ENCODE data around the gene IL36RN. TPM values are rescaled to one million over a fixed set of nuclear protein-coding genes. Genes with fewer than 3 reads are reported as not detected.

The IL36RN gene
- total RNA-seq, 4 donors from 2014 or later = not detected

GRCh38 chr2:113091231-113091896 is 32.4 kb downstream of the IL36RN start:
- no peak for TF ChIP-seq CTCF (IDR thresholded peaks at IDR 0.05; ENCODE audit: low read depth)

GRCh38 chr2:113092864-113093612 is 34.0 kb downstream of the IL36RN start:
- TF ChIP-seq CTCF (IDR thresholded peaks at IDR 0.05; ENCODE audit: low read depth) = no peak

- no peak for TF ChIP-seq CTCF (IDR thresholded peaks at IDR 0.05; ENCODE audit: low read depth)
These were observed 34.6 kb downstream of the IL36RN start for GRCh38 chr2:113093613-113093977.

- TF ChIP-seq CTCF (IDR thresholded peaks at IDR 0.05; ENCODE audit: low read depth) = no peak
These were observed 39.0 kb downstream of the IL36RN start for GRCh38 chr2:113098041-113098440.

GRCh38 chr2:113098532-113098931 is 39.5 kb downstream of the IL36RN start:
- no peak for TF ChIP-seq CTCF (IDR thresholded peaks at IDR 0.05; ENCODE audit: low read depth)

- TF ChIP-seq CTCF (IDR thresholded peaks at IDR 0.05; ENCODE audit: low read depth) = no peak
These were observed 43.1 kb downstream of the IL36RN start for GRCh38 chr2:113102133-113102532.

GRCh38 chr2:113103277-113103676 is 44.3 kb downstream of the IL36RN start:
- no peak for TF ChIP-seq CTCF (IDR thresholded peaks at IDR 0.05; ENCODE audit: low read depth)
